SK-N-SH (cell line): ENCODE data around the gene NRDC.

Source experiments
- CHD2 ChIP-seq: fragments of 150-350 bp; IDR thresholded peaks from 2 replicates; pipeline ENCODE4 v1.6.1; 2018; ENCODE audit warnings: low read length; ENCODE audit not compliant: partially characterized antibody
- FOXM1 ChIP-seq: IDR thresholded peaks from 2 replicates; pipeline ENCODE4 v1.4.0; 2012; ENCODE audit warnings: low read depth, mild to moderate bottlenecking
- RXRA ChIP-seq: IDR thresholded peaks from 2 replicates; pipeline ENCODE4 v1.4.0; 2012; ENCODE audit warnings: low read depth, mild to moderate bottlenecking, borderline replicate concordance
- USF1 ChIP-seq: IDR thresholded peaks from 2 replicates; pipeline ENCODE4 v1.4.0; 2012; ENCODE audit warnings: low read depth, borderline replicate concordance
- ZBTB33 ChIP-seq: IDR thresholded peaks from 2 replicates; pipeline ENCODE4 v1.4.0; 2012; ENCODE audit warnings: low read depth, borderline replicate concordance
- TF ChIP-seq, protein P1 (sequence below): fragments of 200-600 bp; sonication (generic); IDR thresholded peaks from 2 replicates; pipeline ENCODE4 v1.6.1; 2017; ENCODE audit warnings: antibody characterized with exemption, mild to moderate bottlenecking, moderate library complexity
- TF ChIP-seq, protein P2 (sequence below): fragments of 150-350 bp; IDR thresholded peaks from 2 replicates; pipeline ENCODE4 v1.6.1; 2017; ENCODE audit warnings: antibody characterized with exemption, low read length, low read depth, borderline replicate concordance

GRCh38 chr1:51780927-51781326, 97.6 kb downstream of the NRDC start:
- TF ChIP-seq, protein P1, sequence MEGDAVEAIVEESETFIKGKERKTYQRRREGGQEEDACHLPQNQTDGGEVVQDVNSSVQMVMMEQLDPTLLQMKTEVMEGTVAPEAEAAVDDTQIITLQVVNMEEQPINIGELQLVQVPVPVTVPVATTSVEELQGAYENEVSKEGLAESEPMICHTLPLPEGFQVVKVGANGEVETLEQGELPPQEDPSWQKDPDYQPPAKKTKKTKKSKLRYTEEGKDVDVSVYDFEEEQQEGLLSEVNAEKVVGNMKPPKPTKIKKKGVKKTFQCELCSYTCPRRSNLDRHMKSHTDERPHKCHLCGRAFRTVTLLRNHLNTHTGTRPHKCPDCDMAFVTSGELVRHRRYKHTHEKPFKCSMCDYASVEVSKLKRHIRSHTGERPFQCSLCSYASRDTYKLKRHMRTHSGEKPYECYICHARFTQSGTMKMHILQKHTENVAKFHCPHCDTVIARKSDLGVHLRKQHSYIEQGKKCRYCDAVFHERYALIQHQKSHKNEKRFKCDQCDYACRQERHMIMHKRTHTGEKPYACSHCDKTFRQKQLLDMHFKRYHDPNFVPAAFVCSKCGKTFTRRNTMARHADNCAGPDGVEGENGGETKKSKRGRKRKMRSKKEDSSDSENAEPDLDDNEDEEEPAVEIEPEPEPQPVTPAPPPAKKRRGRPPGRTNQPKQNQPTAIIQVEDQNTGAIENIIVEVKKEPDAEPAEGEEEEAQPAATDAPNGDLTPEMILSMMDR = no peak
- TF ChIP-seq, protein P2, sequence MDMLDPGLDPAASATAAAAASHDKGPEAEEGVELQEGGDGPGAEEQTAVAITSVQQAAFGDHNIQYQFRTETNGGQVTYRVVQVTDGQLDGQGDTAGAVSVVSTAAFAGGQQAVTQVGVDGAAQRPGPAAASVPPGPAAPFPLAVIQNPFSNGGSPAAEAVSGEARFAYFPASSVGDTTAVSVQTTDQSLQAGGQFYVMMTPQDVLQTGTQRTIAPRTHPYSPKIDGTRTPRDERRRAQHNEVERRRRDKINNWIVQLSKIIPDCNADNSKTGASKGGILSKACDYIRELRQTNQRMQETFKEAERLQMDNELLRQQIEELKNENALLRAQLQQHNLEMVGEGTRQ = no peak
- no peak for TF ChIP-seq FOXM1
- TF ChIP-seq CHD2 = no peak
- TF ChIP-seq RXRA = no peak
- TF ChIP-seq ZBTB33 = no peak
- no peak for TF ChIP-seq USF1
